Left cardiac atrium (tissue), 4 donors: Measurements from ENCODE around the gene THOC6. TPM values are rescaled to one million over a fixed set of nuclear protein-coding genes. Genes with fewer than 3 reads are reported as not detected.
A peak's percentile ranks its signal among the peaks of the same experiment; 100 is the strongest.

Source experiments
- ATAC-seq, 2 donors: fragments of 200-7000 bp; cut with Tn5 transposase; one replicate each; pipeline ENCODE4 v1.9.1; 2020; ENCODE audit warnings: mild to moderate bottlenecking in 2 of 2, moderate library complexity in 2 of 2
- DNase-seq: peaks from one replicate; pipeline ENCODE4 v3.0.0-alpha.2; 2020
- intact Hi-C, 2 donors: fragments of 100-400 bp; cut with DNase I; formaldehyde crosslinking; loops; one replicate each; pipeline versions ENCODE4 v1.14.1 to v1.15.1; 2022 to 2023
- long read RNA-seq: library from polyadenylated mRNA; unstranded; transcript quantifications from one replicate; pipeline ENCODE4 v2.0.0, GENCODE V29; 2021
- total RNA-seq, 2 donors: library from RNA; stranded (reverse); fragmentation: NEBNext Ultra II Directional; extraction: Animal tissue kit (Norgen Biotek cat#: 25700); gene quantifications; one replicate each; pipeline ENCODE4 v1.2.1, GENCODE V29; 2021
- donor health status: DM: no; HTN: yes; CAD: no.
- donor health status: DM: no; HTN: yes; CAD: no; lungs with severe emphysema.
- donor health status: DM: yes; HTN: yes; CAD: no.
- donor health status: Dilated cardiomyopathy.

The THOC6 gene
- 10 to 100 TPM; 11.8 to 18.2 TPM for total RNA-seq
- long read RNA-seq, transcript THOC6-202 (13 exons, 1,419 nt) = major isoform, 14 of 25 reads
- long read RNA-seq, partial matches to known transcripts = 2 of 25 reads
- long read RNA-seq, other reads (novel, unspliced or antisense) = 9 of 25 reads

DNA sequence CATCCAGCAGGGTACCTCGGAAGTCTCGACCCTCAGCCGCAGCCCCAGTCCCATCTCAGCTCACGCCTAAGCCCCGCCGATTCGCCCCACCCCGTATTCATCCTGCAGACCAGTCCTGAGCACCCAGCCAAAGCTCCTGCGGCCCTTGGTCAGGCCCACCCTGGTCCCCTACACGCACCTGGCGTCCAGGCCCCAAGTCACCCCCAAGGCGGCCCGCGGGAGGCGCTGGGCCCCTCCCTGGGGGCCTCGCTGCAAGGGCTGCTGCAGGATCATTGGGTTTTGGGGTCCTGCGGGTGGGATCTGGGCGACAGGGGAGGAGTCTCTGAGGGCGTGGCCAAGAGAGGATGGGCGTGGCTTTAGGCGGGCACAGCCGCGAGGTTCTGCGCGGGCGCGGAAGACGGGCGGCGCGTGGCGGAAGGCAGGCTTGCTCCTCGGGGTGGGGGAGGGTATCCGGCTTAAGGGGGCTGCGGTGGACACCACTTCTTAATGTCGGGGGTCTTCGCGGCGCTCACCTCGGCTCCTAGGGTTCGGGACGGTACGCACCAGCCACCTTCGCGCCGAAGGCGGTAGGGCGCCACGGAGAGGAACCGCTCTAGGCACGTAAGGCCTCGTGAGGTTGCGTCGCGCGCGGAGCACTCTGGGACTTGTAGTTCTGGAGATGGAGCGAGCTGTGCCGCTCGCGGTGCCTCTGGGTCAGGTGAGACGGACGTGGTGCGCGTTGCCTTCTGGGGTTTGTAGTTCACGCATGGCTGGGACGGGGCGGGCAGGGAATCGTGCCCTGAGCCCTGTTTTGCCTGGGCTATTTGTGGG is at the start of gene THOC6, which contains the start of gene HCFC1R1:
Gene THOC6 (plus strand): TSS at position 367 of the 810 bp plus-strand sequence. CDS start 292 bp downstream, at position 659.
Gene HCFC1R1 (minus strand): TSS at position 274 of the 810 bp plus-strand sequence. CDS start 1 bp downstream, at position 273.
- intact Hi-C loops = no loop called here
- ATAC-seq (peak; percentile 62 to 81), DNase-seq (peak; percentile 98)

- intact Hi-C loops = no loop called here
- DNase-seq (no peak), ATAC-seq (no peak)
Observed at GRCh38 chr16:2974319-2975056, 49.3 kb upstream of the THOC6 start.

GRCh38 chr16:2975161-2975795 is 48.6 kb upstream of the THOC6 start:
- intact Hi-C loops = no loop called here
- ATAC-seq (no peak), DNase-seq (no peak)

GRCh38 chr16:2976201-2976600 is 47.6 kb upstream of the THOC6 start:
- DNase-seq (no peak), ATAC-seq (no peak)
- intact Hi-C loops = no loop called here

DNA sequence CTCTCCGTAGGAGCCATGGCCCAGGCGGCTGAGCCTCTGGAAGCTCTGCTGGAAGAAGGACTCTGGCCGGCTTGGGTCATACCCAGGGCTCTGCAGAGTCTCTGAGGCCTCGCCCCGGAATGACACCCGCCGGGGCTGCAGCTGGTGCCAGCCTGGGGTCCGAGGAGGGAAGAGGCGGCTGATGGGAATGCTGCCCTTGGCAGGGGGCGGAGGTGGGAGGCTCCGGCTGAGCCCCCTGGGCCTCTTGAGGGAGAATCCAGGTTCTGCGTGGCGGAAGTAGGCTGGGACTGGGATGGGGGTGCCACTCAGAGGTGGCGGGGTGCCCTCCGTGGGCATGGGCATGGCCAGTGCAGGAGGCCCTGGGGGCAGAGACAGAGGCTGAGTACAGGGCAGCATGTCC is 47.2 kb upstream of the THOC6 start:
- ATAC-seq (no peak), DNase-seq (no peak)
- intact Hi-C loops = no loop called here

GRCh38 chr16:2977440-2977839 is 46.4 kb upstream of the THOC6 start:
- no peak for DNase-seq
- intact Hi-C loops = no loop called here

DNA sequence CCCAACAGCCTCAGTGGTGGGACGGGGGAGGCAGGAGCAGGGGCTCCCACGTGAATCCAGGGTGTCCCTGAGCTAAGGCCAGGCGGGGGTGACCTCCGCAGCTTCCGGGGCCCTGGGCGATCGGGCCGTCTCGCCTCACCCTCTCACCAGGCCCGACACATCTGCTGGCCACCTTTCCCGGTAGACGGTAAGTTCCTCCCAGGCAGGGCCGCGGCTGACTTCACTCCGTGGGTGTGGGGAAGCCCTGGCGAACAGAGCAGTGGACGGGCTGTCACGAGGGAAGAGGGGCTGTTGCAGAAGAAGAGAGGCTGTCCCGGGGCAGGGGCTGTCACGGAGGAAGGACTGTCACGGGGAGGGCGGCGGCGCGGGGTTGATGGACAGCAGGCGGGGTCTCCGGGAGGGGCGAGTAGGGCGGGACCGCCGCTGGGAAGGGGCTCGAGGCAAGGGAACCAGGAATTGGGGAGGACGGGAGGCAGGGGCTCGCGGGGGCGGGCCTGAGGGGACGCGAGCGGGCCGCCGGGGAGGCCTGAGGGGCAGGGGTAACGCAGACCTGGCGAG is 44.1 kb upstream of the THOC6 start:
- ATAC-seq (no peak), DNase-seq (no peak)
- intact Hi-C loops = no loop called here

More at GRCh38 chr16:2977440-2977839, 46.4 kb upstream of the THOC6 start:
- ATAC-seq = no peak

DNA sequence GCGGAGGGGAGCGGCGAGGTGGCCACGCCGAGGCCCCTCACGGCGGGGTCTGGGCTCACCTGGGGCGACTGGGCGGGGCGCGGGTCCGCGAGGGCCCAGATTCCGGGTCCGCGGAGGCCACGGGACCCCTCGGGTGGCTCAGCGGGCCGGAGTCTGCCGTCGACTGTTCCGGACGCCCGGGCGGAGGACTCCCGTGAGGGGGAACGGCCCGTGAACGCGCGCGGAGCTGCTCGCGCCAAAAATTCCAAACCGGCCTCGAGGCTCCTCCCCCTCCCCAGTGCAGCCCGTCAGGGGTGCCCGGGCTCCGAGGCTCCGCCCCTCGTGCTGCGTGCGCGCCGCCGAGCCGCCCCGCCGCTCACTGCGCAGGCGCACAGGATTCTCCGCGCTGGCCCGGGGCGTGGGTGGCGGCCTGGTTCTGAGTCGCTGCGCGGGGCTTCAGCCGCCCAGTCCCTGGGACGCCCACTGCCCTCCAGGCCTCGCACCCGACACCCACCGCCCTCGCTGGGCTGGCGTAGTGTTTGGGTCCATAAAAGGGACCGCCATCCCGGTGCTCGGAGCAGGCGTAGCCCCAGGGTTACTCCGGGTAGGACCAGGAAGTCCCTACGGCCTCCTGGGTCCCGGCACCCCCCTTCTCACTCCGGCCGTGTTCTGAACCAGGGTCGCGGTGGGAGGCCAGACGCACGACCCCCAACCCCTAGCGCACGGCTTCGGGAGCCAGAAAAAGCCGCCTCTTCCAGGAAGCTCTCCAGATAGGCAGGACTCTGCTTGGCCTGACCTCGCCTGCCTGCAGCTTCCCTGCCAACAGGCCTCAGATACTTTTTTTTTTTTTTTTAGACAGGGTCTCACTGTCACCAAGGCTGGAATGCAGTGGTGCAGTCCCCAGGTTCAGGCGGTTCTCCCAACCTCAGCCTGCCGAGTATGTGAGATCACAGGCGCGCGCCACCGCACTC is 43.3 kb upstream of the THOC6 start, which contains the start of gene PKMYT1:
Gene PKMYT1 (minus strand): TSS at position 220 of the 950 bp plus-strand sequence. CDS start 789 bp downstream, outside the sequence.
- DNase-seq (peak; percentile 94), ATAC-seq (peak; percentile 95 to 98)
- intact Hi-C loops = no loop called here

GRCh38 chr16:2981177-2981898 is 42.5 kb upstream of the THOC6 start:
- DNase-seq = no peak
- intact Hi-C loops = no loop called here

DNA sequence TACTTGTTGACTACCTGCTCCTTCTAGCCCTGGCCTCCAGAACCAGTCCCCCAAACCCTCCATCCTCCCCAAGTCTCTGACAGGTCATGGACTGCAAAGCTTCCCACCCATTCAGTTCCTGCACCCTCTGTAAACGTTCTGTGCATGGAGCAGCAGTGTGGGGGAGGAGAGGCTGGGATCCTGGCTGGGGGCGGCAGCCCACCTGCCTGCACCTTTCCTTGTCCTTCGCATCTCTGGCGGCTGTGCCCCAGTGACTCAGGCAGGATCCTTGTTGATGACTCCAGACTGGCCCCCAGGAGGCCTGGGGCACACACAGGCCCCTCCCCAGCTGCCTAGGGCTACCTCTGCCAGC is 42.0 kb upstream of the THOC6 start:
- intact Hi-C loops = no loop called here
- ATAC-seq (no peak), DNase-seq (no peak)

More at GRCh38 chr16:2981177-2981898, 42.5 kb upstream of the THOC6 start:
- ATAC-seq = no peak

DNA sequence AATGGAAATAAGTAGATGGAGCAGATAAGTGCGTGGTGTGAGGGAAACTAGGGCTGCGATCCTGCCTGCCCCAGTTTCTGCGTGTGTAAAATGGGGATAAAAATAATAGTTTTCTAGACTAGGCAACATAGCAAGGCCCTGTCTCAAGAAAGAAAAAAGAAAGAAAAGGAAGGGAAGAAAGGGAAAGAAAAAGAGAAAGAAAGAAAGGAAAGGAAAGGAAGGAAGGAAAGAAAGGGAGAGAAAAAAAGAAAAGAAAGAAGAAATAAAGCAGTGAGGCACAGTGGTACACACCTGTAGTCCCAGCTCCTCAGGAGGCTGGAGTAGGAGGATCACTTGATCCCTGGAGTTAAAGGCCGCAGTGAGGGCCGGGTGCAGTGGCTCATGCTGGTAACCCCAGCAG is 41.4 kb upstream of the THOC6 start:
- ATAC-seq = no peak
- intact Hi-C loops = no loop called here

DNA sequence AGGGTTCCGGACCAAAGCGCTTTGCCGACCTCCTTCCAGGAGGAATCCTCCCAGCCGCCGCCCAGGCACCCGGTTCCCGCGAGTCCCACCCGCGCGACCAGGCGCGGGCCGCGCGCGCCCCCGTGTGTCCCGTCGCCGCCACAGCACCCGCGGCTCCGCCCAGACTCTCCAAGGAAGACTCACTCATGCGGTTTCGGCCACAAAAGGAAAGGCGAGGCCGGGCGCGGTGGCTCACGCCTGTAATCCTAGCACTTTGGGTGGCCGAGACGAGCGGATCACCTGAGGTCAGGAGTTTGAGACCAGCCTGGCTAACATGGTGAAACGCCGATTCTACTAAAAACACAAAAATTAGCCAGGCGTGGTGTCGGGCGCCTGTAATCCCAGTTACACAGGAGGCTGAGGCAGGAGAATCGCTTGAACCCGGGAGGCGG is 40.1 kb upstream of the THOC6 start:
- intact Hi-C loops = no loop called here
- DNase-seq (peak; percentile 85), ATAC-seq (peak; percentile 33 to 48)

More for the DNA sequence above, 41.4 kb upstream of the THOC6 start:
- DNase-seq = no peak

DNA sequence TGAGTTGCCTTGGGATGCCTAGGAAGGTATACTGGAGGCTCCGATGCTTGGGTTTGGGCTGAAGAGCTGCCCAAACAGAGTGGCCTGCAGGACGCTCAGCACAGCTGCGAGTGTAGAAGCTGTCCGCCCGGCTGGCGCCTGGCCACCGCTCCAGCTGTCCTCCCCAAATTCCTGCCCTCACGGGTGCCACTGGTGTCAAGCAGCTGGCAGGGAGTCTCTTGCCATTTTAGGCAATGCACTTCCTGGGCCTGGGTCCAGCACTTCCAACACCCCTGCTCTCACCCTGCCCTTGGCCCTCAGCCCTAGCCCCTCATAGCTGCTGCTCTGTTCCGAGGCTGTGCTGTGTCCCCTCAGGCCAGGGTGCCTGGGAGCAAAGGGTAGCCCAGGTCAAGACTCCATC is 38.4 kb upstream of the THOC6 start:
- ATAC-seq (peak; percentile 30 to 63), DNase-seq (peak; percentile 47)
- intact Hi-C loops = no loop called here

DNA sequence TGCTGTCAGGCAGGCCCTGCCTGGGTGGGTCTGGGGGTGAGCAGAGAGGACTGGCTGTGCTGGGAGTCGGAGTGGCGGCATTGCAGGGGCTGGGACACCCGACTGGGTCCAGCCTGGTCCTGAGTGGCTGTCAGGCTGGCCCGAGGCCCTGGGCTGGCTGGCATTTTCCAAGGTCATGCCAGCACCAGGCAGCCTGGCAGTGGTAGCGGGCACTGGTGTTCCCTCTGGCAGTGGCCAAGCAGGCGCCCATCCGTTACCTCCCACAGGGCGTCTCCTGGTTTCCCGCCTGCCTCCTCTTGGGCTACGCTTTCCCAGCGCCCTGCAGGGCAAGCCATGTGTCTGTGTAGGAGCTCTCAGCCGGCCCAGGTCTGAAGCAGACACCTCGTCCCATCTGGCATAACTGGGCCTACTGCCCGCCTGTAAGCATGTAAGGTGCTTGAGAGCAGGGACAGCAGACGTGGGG is 37.9 kb upstream of the THOC6 start:
- intact Hi-C loops = no loop called here
- peak; percentile 40 for DNase-seq
- ATAC-seq = peak; percentile 64 to 81

DNA sequence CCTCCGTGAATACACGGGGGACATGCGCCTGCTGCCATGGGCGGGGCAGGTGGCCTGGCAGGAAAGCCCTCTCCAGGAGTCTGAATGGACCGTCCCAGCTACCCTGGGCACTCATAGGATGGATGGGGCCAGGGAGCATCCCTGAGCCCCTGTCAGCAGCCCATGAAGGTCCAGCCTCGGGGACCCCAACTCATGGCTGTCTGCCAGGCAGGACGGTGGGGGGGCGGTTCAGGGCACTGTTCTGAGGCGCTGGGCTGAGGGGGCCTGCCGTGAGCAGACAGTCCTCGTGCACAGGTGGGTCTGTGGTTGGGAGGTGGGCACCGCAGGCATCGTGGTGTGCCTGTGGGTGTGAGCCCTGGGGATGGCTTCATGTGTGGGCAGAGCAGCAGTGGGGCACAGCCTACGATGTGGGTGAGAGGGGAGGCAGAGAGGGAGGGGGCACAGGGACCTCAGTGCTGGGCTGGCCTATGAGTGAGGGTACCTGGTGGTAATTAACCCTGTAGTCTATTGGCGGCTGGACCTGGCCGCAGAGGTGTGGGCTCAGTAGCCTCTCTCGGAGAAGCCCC is 37.1 kb upstream of the THOC6 start:
- ATAC-seq (no peak), DNase-seq (no peak)
- intact Hi-C loops = no loop called here

- DNase-seq (no peak), ATAC-seq (no peak)
- intact Hi-C loops = no loop called here
Observed at GRCh38 chr16:2987286-2987685, 36.5 kb upstream of the THOC6 start.

DNA sequence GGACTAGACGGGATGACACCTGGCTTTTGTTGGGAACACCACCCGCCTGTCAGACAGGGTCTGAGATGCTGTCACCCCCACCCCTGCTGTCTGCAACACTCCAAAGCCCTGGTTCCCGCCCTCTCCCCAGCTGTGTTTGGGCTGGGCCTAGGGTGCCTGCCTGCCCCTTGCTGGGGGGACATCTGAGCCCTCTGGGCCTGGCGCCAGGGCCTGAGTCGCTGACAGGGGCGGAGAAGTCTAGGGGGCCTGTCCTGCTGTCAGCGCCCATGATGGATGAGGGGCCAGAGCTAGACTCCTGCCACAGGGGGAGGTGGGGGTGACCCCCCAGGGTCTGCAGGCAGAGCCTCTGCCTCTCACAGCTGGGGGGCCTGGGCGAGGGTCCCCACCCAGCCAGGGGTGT is 36.0 kb upstream of the THOC6 start:
- DNase-seq (no peak), ATAC-seq (no peak)
- intact Hi-C loops = no loop called here
